GM20431 (cell line): ENCODE results near the gene KNOP1.
"Not testable (repeated sequence)": the region's sequence is repeated elsewhere in the genome, so short reads cannot be mapped to it uniquely, and the experiment has no call there.

Experiments
- in situ Hi-C: fragments of 300-500 bp; cut with MseI, MboI; formaldehyde crosslinking; loops from one replicate; pipeline ENCODE4 v1.15.0; 2020; ENCODE audit warnings: low sequenced_read_pairs; ENCODE audit not compliant: unreplicated experiment

Gene KNOP1

DNA sequence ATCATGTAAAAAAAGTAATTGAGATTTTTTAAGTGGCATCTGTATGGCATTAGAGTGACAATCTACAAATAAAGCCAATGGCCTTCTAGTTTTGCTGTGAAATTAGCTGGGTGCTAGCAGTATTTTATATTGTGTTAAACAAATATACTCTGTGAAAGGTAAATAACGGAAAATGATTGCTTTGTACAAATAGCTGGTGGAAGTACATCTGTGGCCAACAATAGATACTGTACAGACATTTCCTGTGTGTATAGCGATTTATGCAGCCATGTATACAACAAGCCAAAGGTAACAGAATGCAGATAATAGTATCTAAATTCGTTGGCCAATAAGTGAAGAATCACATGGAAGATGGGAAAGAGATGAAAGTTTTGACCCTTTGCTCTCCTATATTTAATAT is 26.6 kb upstream of the KNOP1 start:
- in situ Hi-C loops: no loop called here

- in situ Hi-C loops: no loop called here
Measured at GRCh38 chr16:19743816-19744159, 25.8 kb upstream of the KNOP1 start.

GRCh38 chr16:19741354-19741753 is 23.3 kb upstream of the KNOP1 start:
- in situ Hi-C loops: no loop called here

- in situ Hi-C loops: no loop called here
Measured at GRCh38 chr16:19737306-19738038, 19.4 kb upstream of the KNOP1 start.

DNA sequence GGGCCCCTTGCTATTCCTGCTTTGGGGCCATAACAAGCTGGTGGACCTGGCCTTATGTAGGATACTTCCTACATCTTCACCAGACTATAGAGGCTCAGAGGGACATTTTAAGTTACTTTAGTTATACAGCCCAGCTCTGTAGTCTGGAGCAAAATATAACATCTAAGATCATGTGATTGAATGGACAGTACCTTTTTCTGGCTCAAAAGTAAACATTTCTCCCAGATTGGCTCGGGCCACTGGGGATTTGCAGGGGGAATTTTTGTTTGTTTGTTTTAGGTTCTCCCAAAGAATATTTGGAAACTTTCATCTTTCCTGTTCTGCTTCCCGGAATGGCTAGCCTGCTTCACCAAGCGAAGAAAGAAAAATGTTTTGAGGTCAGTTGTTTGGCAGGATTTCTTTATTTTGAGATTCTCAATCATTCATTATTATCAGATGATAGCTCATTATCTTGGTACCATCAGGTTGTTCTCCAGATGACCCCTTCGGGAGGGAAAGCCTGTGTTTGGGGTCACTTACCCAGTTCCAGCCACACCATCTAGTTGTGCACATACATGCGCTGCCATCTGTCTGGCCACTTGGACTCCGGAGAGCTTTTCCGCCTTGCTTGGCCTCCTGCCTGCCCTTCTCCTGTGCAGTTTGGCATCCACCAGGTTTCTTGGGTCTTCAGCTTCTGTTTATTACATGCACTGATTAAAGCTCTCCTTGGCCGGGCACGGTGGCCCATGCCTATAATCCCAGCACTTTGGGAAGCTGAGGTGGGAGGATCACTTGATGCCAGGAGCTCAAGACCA is 17.2 kb upstream of the KNOP1 start:
- in situ Hi-C loops: no loop called here

DNA sequence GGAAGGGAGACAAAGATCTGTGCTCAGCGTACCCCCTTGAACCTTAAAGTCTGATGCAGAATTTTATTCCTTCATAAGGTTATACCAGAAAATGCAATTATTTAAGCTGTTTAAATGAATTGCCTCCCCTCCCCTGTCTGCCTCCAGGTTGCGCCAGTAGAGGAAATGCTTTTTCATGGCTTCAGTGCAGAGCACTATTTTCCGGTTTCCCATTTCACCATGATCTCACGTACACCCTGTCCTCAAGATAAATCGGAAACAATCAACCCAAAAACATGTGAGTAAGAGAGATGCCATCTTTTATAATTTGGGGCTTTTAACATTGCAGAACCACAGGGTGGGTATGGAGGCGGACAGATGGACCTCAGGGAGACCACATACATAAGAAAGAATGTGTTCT is 15.5 kb upstream of the KNOP1 start:
- in situ Hi-C loops: no loop called here

- in situ Hi-C loops: no loop called here
Measured at GRCh38 chr16:19728636-19728965, 10.6 kb upstream of the KNOP1 start.

DNA sequence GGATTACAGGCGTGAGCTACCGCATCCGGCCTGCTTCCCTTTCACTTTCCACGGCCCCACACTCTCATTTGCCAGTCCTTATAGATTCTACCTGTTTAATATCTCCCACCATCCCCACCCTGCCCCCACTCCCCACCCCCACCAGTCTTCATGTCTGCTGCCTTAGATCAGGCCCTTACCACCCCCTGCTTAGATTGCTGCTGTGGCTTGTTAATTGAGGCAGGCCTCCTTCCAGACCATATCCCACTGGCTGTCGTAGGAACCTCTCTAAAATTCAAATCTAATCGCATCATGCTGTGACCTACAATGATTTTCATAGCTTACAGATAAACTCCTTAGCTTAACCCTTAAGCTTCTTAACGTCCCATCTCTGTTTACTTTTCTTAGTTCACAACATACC is 5.0 kb upstream of the KNOP1 start:
- in situ Hi-C loops: no loop called here

GRCh38 chr16:19722269-19722952 is 4.4 kb upstream of the KNOP1 start:
- in situ Hi-C loops: no loop called here

DNA sequence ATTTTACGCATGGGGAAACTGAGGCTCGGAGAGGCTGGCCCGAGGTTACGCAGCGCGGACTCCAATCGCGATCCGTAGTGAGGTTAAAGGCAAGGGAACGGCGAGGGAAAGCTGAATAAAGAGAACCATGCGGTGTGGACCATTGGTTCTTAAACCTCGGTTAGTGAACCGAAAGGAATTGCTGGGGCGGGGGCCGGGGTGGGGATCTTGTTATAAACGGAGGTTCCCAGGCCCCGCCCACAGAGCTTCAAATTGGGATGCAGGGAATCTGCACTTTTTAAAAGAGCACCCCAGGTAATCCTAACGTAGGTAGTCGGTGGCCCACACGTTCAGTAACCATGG is 568 bp upstream of the KNOP1 start:
- in situ Hi-C loops: no loop called here

- in situ Hi-C loops: no loop called here
Measured at GRCh38 chr16:19717314-19717713, 713 bp downstream of the KNOP1 start.

- in situ Hi-C loops: not testable (repeated sequence)
Measured at GRCh38 chr16:19716728-19717127, 1.3 kb downstream of the KNOP1 start.

- in situ Hi-C loops: no loop called here
Measured at GRCh38 chr16:19716183-19716582, 1.8 kb downstream of the KNOP1 start.

DNA sequence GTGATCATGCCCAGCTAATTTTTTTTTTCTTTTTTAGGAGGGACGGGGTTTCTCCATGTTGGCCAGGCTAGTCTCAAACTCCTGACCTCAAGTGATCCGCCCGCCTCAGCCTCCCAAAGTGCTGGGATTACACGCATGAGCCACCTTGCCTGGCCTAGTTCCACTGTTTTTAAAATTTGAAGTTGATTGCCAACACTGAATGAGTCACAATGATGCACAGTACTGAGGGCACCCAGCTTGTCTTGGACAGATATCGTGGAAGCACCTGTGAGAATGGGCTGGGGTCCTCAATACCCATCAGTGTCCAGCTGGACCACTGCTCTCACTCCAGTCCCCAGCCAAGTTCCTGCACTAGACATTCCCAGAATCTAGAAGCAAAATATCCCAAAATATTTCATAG is 2.5 kb downstream of the KNOP1 start:
- in situ Hi-C loops: no loop called here

DNA sequence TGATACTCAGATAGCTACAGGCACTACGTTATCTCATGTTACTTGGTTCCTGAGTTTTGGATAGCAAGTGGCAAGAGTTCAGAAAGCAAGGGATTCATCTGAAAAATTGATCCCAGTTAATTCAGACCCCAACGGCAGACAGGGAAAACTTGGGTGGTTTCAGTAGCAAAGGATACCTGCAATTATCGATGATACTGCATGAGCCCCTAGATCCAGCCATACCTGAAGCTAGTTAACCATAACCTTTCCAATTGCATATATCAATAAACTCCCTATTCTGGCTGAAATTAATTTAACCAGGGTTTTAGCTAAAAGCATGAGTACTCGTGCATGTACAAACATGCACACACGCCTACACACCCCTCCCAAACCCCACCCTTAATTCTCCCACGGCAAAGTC is 4.3 kb downstream of the KNOP1 start:
- in situ Hi-C loops: no loop called here

GRCh38 chr16:19712418-19713058 is 5.5 kb downstream of the KNOP1 start:
- in situ Hi-C loops: no loop called here

GRCh38 chr16:19711643-19712042 is 6.4 kb downstream of the KNOP1 start:
- in situ Hi-C loops: no loop called here

- in situ Hi-C loops: no loop called here
Measured at GRCh38 chr16:19710991-19711545, 7.0 kb downstream of the KNOP1 start.

GRCh38 chr16:19710191-19710908 is 7.7 kb downstream of the KNOP1 start:
- in situ Hi-C loops: no loop called here
